ENCODE data around the gene BCAR3. TPM values are rescaled to one million over a fixed set of nuclear protein-coding genes. Genes with fewer than 3 reads are reported as not detected.

Gene BCAR3
- total RNA-seq, 1 experiment from 2014 or later: 15.6 TPM

GRCh38 chr1:93604411-93604810, 77.2 kb downstream of the BCAR3 start:
- H3K9me3 Mint-ChIP-seq (ENCODE audit: low read depth, unreplicated experiment): no peaks in the 10 kb centered on the region
- no peak overlapping the region for H3K27ac Mint-ChIP-seq (ENCODE audit: unreplicated experiment)
- CTCF ChIA-PET: no interaction called here
- H3K4me3 Mint-ChIP-seq (ENCODE audit: low read depth, unreplicated experiment): no peak overlapping the region
- intact Hi-C loops (cut with micrococcal nuclease; ENCODE audit: unreplicated experiment): no loop called here
- H3K4me1 Mint-ChIP-seq (ENCODE audit: low read depth, unreplicated experiment): peaks cover 51% of the 10 kb centered on the region
- H3K27me3 Mint-ChIP-seq (ENCODE audit: unreplicated experiment): no peaks in the 10 kb centered on the region
- peaks cover 4% of the 10 kb centered on the region for H3K36me3 Mint-ChIP-seq (ENCODE audit: insufficient read depth, unreplicated experiment)
- BruUV-seq (replicated peaks): no TSS peak
- no peak for TF ChIP-seq CTCF (IDR thresholded peaks at IDR 0.05; ENCODE audit: unreplicated experiment)
- no peak for DNase-seq

GRCh38 chr1:93603601-93604000, 78.0 kb downstream of the BCAR3 start:
- peaks cover 56% of the 10 kb centered on the region for H3K4me1 Mint-ChIP-seq (ENCODE audit: low read depth, unreplicated experiment)

GRCh38 chr1:93603106-93603505, 78.5 kb downstream of the BCAR3 start:
- Mint-ChIP-seq H3K9me3 (ENCODE audit: low read depth, unreplicated experiment) (no peaks in the 10 kb centered on the region), H3K27me3 (ENCODE audit: unreplicated experiment) (no peaks in the 10 kb centered on the region), H3K36me3 (ENCODE audit: insufficient read depth, unreplicated experiment) (peaks cover 4% of the 10 kb centered on the region), H3K4me3 (ENCODE audit: low read depth, unreplicated experiment) (no peak overlapping the region), H3K4me1 (ENCODE audit: low read depth, unreplicated experiment) (peaks cover 55% of the 10 kb centered on the region), H3K27ac (ENCODE audit: unreplicated experiment) (no peak overlapping the region)
- intact Hi-C loops (cut with micrococcal nuclease; ENCODE audit: unreplicated experiment): no loop called here
- CTCF ChIA-PET: no interaction called here
- TF ChIP-seq CTCF (IDR thresholded peaks at IDR 0.05; ENCODE audit: unreplicated experiment): no peak
- no peak for DNase-seq
- no TSS peak for BruUV-seq (replicated peaks)

More at GRCh38 chr1:93603601-93604000, 78.0 kb downstream of the BCAR3 start:
- no peak for TF ChIP-seq CTCF (IDR thresholded peaks at IDR 0.05; ENCODE audit: unreplicated experiment)
- no TSS peak for BruUV-seq (replicated peaks)
- H3K36me3 Mint-ChIP-seq (ENCODE audit: insufficient read depth, unreplicated experiment): peaks cover 4% of the 10 kb centered on the region
- no peak overlapping the region for H3K27ac Mint-ChIP-seq (ENCODE audit: unreplicated experiment)
- no peak for DNase-seq
- intact Hi-C loops (cut with micrococcal nuclease; ENCODE audit: unreplicated experiment): no loop called here
- H3K4me3 Mint-ChIP-seq (ENCODE audit: low read depth, unreplicated experiment): no peak overlapping the region
- H3K9me3 Mint-ChIP-seq (ENCODE audit: low read depth, unreplicated experiment): no peaks in the 10 kb centered on the region
- CTCF ChIA-PET: no interaction called here
- no peaks in the 10 kb centered on the region for H3K27me3 Mint-ChIP-seq (ENCODE audit: unreplicated experiment)

GRCh38 chr1:93602101-93602500, 79.5 kb downstream of the BCAR3 start:
- Mint-ChIP-seq H3K4me3 (ENCODE audit: low read depth, unreplicated experiment) (no peak overlapping the region), H3K27ac (ENCODE audit: unreplicated experiment) (no peak overlapping the region), H3K36me3 (ENCODE audit: insufficient read depth, unreplicated experiment) (no peaks in the 10 kb centered on the region), H3K9me3 (ENCODE audit: low read depth, unreplicated experiment) (no peaks in the 10 kb centered on the region), H3K4me1 (ENCODE audit: low read depth, unreplicated experiment) (peaks cover 45% of the 10 kb centered on the region), H3K27me3 (ENCODE audit: unreplicated experiment) (no peaks in the 10 kb centered on the region)
- no peak for TF ChIP-seq CTCF (IDR thresholded peaks at IDR 0.05; ENCODE audit: unreplicated experiment)
- intact Hi-C loops (cut with micrococcal nuclease; ENCODE audit: unreplicated experiment): no loop called here
- BruUV-seq (replicated peaks): no TSS peak
- no peak for DNase-seq
- CTCF ChIA-PET: interaction anchor here (0.8 kb wide), 1 partner anchor 14 kb away, joined by 5 read pairs; no protein-coding TSS in a partner anchor
